GM18870 (cell line): ENCODE results near the gene GINS3.

Experiments used
- ATAC-seq: cut with Tn5 transposase; IDR thresholded peaks from one replicate; pipeline ENCODE4 v1.9.1; 2021; ENCODE audit warnings: moderate library complexity; ENCODE audit not compliant: unreplicated experiment

The GINS3 gene

GRCh38 chr16:58422809-58423208 is 30.5 kb downstream of the GINS3 start:
- ATAC-seq, result no peak

- ATAC-seq, result no peak
Observed at GRCh38 chr16:58425245-58425644, 33.0 kb downstream of the GINS3 start.

- ATAC-seq, result no peak
Observed at GRCh38 chr16:58425756-58426494, 33.7 kb downstream of the GINS3 start.

GRCh38 chr16:58426966-58427365 is 34.7 kb downstream of the GINS3 start:
- ATAC-seq, result no peak

GRCh38 chr16:58428621-58429542 is 36.6 kb downstream of the GINS3 start:
- ATAC-seq, result no peak

- no peak for ATAC-seq
Observed at GRCh38 chr16:58430718-58431117, 38.4 kb downstream of the GINS3 start.

- ATAC-seq, result no peak
Observed at GRCh38 chr16:58433569-58433951, 41.3 kb downstream of the GINS3 start.

GRCh38 chr16:58435779-58436178 is 43.5 kb downstream of the GINS3 start:
- no peak for ATAC-seq

GRCh38 chr16:58440131-58440530 is 47.9 kb downstream of the GINS3 start:
- no peak for ATAC-seq

- ATAC-seq, result no peak
Observed at GRCh38 chr16:58442547-58442946, 50.3 kb downstream of the GINS3 start.

- no peak for ATAC-seq
Observed at GRCh38 chr16:58443783-58444182, 51.5 kb downstream of the GINS3 start.

GRCh38 chr16:58444265-58444664 is 52.0 kb downstream of the GINS3 start:
- ATAC-seq, result no peak

- ATAC-seq, result no peak
Observed at GRCh38 chr16:58448890-58449289, 56.6 kb downstream of the GINS3 start.

- ATAC-seq, result no peak
Observed at GRCh38 chr16:58449306-58449705, 57.0 kb downstream of the GINS3 start.

- no peak for ATAC-seq
Observed at GRCh38 chr16:58449768-58450167, 57.5 kb downstream of the GINS3 start.

- no peak for ATAC-seq
Observed at GRCh38 chr16:58450590-58450989, 58.3 kb downstream of the GINS3 start.

GRCh38 chr16:58451265-58451689 is 59.0 kb downstream of the GINS3 start:
- no peak for ATAC-seq

- no peak for ATAC-seq
Observed at GRCh38 chr16:58451945-58452401, 59.7 kb downstream of the GINS3 start.

- ATAC-seq, result no peak
Observed at GRCh38 chr16:58452640-58453039, 60.4 kb downstream of the GINS3 start.

- ATAC-seq, result no peak
Observed at GRCh38 chr16:58454178-58454577, 61.9 kb downstream of the GINS3 start.

GRCh38 chr16:58454856-58455255 is 62.6 kb downstream of the GINS3 start:
- no peak for ATAC-seq
